HCT116 (cell line): ENCODE measurements around the gene CENPP. TPM values are rescaled to one million over a fixed set of nuclear protein-coding genes. Genes with fewer than 3 reads are reported as not detected.

ENCODE experiments used
- ATAC-seq: fragments of 200-7000 bp; cut with Tn5 transposase; 2 replicates; pipeline ENCODE4 v1.9.1; 2020; ENCODE audit warnings: mild to moderate bottlenecking, moderate library complexity
- BruUV-seq: library from RNA; stranded (reverse); fragments of 400-500 nt; replicated peaks from 2 replicates; lab custom pipeline; 2021; lab: Mats Ljungman, UMichigan
- CTCF ChIA-PET: fragments of 300-600 bp; sonication (Branson Sonifier 250); formaldehyde crosslinking; loops from one replicate; lab custom pipeline; 2021; ENCODE audit warnings: antibody characterized with exemption; lab: Charles Lee
- POLR2A ChIA-PET: fragments of 300-600, 350-600 bp; sonication (Branson Sonifier 250); formaldehyde crosslinking; loops from one replicate; lab custom pipeline; 2021; ENCODE audit warnings: antibody characterized with exemption; lab: Charles Lee
- RAD21 ChIA-PET, 2 experiments: fragments of 300-600 bp; sonication (Branson Sonifier 250); formaldehyde crosslinking; loops; one replicate each; lab custom pipeline; 2023; ENCODE audit warnings: low total read pairs in 2 of 2; ENCODE audit not compliant: uncharacterized antibody in 2 of 2, unreplicated experiment in 2 of 2, low non-redundant PET in 1 of 2; lab: Charles Lee
- DNase-seq: peaks from one replicate; pipeline ENCODE4 v3.0.0-alpha.2; 2010; ENCODE audit warnings: low read depth, low spot score
- H2AFZ ChIP-seq: fragments of 200-600 bp; shearing (Covaris generic), sonication (generic); 2 replicates; pipeline ENCODE4 v1.6.1; 2017; ENCODE audit warnings: low read depth, mixed run types, mixed read lengths, antibody characterized with exemption, low read length; ENCODE audit not compliant: poor library complexity, severe bottlenecking
- H3K27ac ChIP-seq: 2 replicates; pipeline ENCODE4 v1.5.1; 2012; ENCODE audit warnings: low read depth, low read length
- H3K27me3 ChIP-seq: fragments of 200-600 bp; sonication (generic); 2 replicates; pipeline ENCODE4 v1.6.1; 2016; ENCODE audit warnings: mixed run types, low read length, mixed read lengths; ENCODE audit not compliant: insufficient read depth
- H3K36me3 ChIP-seq, 2 experiments: fragments of 200-500 bp in 1 of 2; fragments of 200-600 bp in 1 of 2; sonication (Bioruptor generic) in 1 of 2; sonication (generic) in 1 of 2; 2 replicates each; pipeline versions ENCODE4 v1.5.1 to v1.6.1; 2014 to 2016; ENCODE audit warnings: low read length in 2 of 2, inconsistent platforms in 1 of 2, mixed read lengths in 1 of 2, mixed run types in 1 of 2; ENCODE audit not compliant: insufficient read depth in 2 of 2, control insufficient read depth in 1 of 2
- H3K4me1 ChIP-seq, 2 experiments: fragments of 200-600 bp in 1 of 2; sonication (generic) in 1 of 2; 2 replicates each; pipeline versions ENCODE4 v1.5.1 to v1.6.1; 2012 to 2017; ENCODE audit warnings: low read length in 2 of 2, inconsistent platforms in 1 of 2, mild to moderate bottlenecking in 1 of 2, mixed read lengths in 1 of 2, mixed run types in 1 of 2, moderate library complexity in 1 of 2; ENCODE audit not compliant: insufficient read depth in 2 of 2, control insufficient read depth in 1 of 2
- H3K4me2 ChIP-seq: fragments of 200-600 bp; sonication (generic); 2 replicates; pipeline ENCODE4 v1.6.1; 2017; ENCODE audit warnings: mixed run types, low read length, mixed read lengths
- H3K4me3 ChIP-seq, 2 experiments: fragments of 200-600 bp in 1 of 2; sonication (generic) in 1 of 2; replicated peaks in 1 of 2; 2 replicates each; pipeline ENCODE4 v1.5.1; 2011 to 2016; ENCODE audit warnings: low read length in 2 of 2, control low read depth in 1 of 2, low read depth in 1 of 2, mild to moderate bottlenecking in 1 of 2, mixed read lengths in 1 of 2, mixed run types in 1 of 2
- H3K79me2 ChIP-seq: fragments of 200-600 bp; sonication (generic); 2 replicates; pipeline ENCODE4 v1.6.1; 2017; ENCODE audit warnings: mild to moderate bottlenecking, mixed run types, low read length, moderate library complexity, mixed read lengths; ENCODE audit not compliant: insufficient read depth
- H3K9ac ChIP-seq: fragments of 200-600 bp; sonication (generic); 2 replicates; pipeline ENCODE4 v1.6.1; 2016; ENCODE audit warnings: low read length, mixed read lengths
- H3K9me2 ChIP-seq: fragments of 200-600 bp; sonication (generic), shearing (Covaris generic); 2 replicates; pipeline ENCODE4 v1.6.1; 2017; ENCODE audit warnings: mixed run types, mild to moderate bottlenecking, moderate library complexity; ENCODE audit not compliant: insufficient read depth
- H3K9me3 ChIP-seq, 2 experiments: fragments of 200-500 bp in 1 of 2; fragments of 200-600 bp in 1 of 2; sonication (Bioruptor generic) in 1 of 2; sonication (generic) in 1 of 2; 2 replicates each; pipeline ENCODE4 v1.6.1; 2014 to 2017; ENCODE audit warnings: low read length in 2 of 2, mixed read lengths in 2 of 2, inconsistent platforms in 1 of 2, low read depth in 1 of 2, mild to moderate bottlenecking in 1 of 2, mixed run types in 1 of 2, moderate library complexity in 1 of 2; ENCODE audit not compliant: control insufficient read depth in 1 of 2, insufficient read depth in 1 of 2
- H4K20me1 ChIP-seq: fragments of 200-600 bp; sonication (generic), shearing (Covaris generic); 2 replicates; pipeline ENCODE4 v1.6.1; 2017; ENCODE audit warnings: mixed run types, mild to moderate bottlenecking, moderate library complexity; ENCODE audit not compliant: insufficient read depth
- EZH2 ChIP-seq: fragments of 200-600 bp; sonication (generic); IDR thresholded peaks from 2 replicates; pipeline ENCODE4 v1.6.1; 2017; ENCODE audit warnings: antibody characterized with exemption, mixed run types
- FOSL1 ChIP-seq: IDR thresholded peaks from 2 replicates; pipeline ENCODE4 v1.6.1; 2012; ENCODE audit warnings: low read depth
- JUND ChIP-seq: IDR thresholded peaks from 2 replicates; pipeline ENCODE4 v1.6.1; 2012
- SIN3A ChIP-seq: IDR thresholded peaks from 2 replicates; pipeline ENCODE4 v1.6.1; 2012; ENCODE audit warnings: low read depth
- SRF ChIP-seq: IDR thresholded peaks from 2 replicates; pipeline ENCODE4 v1.6.1; 2012; ENCODE audit warnings: low read depth
- intact Hi-C: fragments of 100-400 bp; cut with micrococcal nuclease; formaldehyde crosslinking; loops from 2 replicates; pipeline ENCODE4 v1.10.0; 2022
- total RNA-seq: library from RNA; stranded (reverse); gene quantifications from one replicate; pipeline ENCODE4 v1.2.1, GENCODE V29; 2021; ENCODE audit not compliant: unreplicated experiment
- TF ChIP-seq, protein P1 (sequence below): IDR thresholded peaks from 2 replicates; pipeline ENCODE4 v1.6.1; 2012
- TF ChIP-seq, protein P2 (sequence below), 3 experiments: fragments of 200-600 bp in 1 of 3; sonication (generic) in 1 of 3; IDR thresholded peaks in 2 of 3; conservative IDR thresholded peaks in 1 of 3; 2 replicates each; pipeline ENCODE4 v1.5.1; 2012 to 2017; ENCODE audit warnings: low read depth in 2 of 3, low read length in 2 of 3, antibody characterized with exemption in 1 of 3, borderline replicate concordance in 1 of 3, control low read depth in 1 of 3, mild to moderate bottlenecking in 1 of 3, mixed read lengths in 1 of 3, mixed run types in 1 of 3, moderate library complexity in 1 of 3; ENCODE audit not compliant: insufficient read depth in 1 of 3
- TF ChIP-seq, protein P3 (sequence below): IDR thresholded peaks from 2 replicates; pipeline ENCODE4 v1.6.1; 2012; ENCODE audit warnings: low read depth

CENPP gene
- total RNA-seq, 1 experiment from 2014 or later: 7.0 TPM

DNA sequence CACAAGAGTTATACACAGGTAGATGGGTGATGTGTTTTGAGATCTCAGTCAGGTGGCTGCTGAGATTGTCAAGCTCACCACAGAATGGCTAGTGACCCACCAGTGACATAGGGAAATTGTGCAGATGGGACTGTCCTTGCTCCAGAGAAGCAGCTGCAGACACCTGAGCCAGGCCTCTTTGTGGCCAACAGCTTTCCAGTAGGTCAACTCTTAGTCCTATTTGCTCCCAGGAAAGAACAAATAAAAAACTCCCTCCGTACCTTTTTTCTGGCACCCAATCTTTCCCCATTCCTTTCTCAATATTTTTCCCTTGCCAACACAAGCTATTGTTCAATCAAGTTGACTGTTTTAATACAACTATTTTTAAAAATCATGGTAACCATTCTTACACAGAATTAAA is 46.5 kb upstream of the CENPP start:
- Histone ChIP-seq H3K27me3 (no peaks in the 10 kb centered on the region), H3K4me3 (no peak overlapping the region), H3K9ac (no peak overlapping the region), H3K27ac (no peak overlapping the region), H3K36me3 (peaks cover 70 to 72% of the 10 kb centered on the region in 2 experiments)
- POLR2A ChIA-PET: no interaction called here
- TF ChIP-seq JUND (no peak), EZH2 (no peak), SIN3A (no peak), SRF (no peak), FOSL1 (no peak)
- TF ChIP-seq, protein P1, sequence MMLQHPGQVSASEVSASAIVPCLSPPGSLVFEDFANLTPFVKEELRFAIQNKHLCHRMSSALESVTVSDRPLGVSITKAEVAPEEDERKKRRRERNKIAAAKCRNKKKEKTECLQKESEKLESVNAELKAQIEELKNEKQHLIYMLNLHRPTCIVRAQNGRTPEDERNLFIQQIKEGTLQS: no peak
- TF ChIP-seq, protein P2, sequence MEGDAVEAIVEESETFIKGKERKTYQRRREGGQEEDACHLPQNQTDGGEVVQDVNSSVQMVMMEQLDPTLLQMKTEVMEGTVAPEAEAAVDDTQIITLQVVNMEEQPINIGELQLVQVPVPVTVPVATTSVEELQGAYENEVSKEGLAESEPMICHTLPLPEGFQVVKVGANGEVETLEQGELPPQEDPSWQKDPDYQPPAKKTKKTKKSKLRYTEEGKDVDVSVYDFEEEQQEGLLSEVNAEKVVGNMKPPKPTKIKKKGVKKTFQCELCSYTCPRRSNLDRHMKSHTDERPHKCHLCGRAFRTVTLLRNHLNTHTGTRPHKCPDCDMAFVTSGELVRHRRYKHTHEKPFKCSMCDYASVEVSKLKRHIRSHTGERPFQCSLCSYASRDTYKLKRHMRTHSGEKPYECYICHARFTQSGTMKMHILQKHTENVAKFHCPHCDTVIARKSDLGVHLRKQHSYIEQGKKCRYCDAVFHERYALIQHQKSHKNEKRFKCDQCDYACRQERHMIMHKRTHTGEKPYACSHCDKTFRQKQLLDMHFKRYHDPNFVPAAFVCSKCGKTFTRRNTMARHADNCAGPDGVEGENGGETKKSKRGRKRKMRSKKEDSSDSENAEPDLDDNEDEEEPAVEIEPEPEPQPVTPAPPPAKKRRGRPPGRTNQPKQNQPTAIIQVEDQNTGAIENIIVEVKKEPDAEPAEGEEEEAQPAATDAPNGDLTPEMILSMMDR (IDR thresholded peaks at IDR 0.05 in 2 of 3, conservative IDR thresholded peaks at IDR 0.05 in 1 of 3; ENCODE audit: borderline replicate concordance in 1 of 3, insufficient read depth in 1 of 3, low read depth in 2 of 3, low read length in 2 of 3): no peak
- TF ChIP-seq, protein P3, sequence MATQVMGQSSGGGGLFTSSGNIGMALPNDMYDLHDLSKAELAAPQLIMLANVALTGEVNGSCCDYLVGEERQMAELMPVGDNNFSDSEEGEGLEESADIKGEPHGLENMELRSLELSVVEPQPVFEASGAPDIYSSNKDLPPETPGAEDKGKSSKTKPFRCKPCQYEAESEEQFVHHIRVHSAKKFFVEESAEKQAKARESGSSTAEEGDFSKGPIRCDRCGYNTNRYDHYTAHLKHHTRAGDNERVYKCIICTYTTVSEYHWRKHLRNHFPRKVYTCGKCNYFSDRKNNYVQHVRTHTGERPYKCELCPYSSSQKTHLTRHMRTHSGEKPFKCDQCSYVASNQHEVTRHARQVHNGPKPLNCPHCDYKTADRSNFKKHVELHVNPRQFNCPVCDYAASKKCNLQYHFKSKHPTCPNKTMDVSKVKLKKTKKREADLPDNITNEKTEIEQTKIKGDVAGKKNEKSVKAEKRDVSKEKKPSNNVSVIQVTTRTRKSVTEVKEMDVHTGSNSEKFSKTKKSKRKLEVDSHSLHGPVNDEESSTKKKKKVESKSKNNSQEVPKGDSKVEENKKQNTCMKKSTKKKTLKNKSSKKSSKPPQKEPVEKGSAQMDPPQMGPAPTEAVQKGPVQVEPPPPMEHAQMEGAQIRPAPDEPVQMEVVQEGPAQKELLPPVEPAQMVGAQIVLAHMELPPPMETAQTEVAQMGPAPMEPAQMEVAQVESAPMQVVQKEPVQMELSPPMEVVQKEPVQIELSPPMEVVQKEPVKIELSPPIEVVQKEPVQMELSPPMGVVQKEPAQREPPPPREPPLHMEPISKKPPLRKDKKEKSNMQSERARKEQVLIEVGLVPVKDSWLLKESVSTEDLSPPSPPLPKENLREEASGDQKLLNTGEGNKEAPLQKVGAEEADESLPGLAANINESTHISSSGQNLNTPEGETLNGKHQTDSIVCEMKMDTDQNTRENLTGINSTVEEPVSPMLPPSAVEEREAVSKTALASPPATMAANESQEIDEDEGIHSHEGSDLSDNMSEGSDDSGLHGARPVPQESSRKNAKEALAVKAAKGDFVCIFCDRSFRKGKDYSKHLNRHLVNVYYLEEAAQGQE: no peak
- TF ChIP-seq, all 23 proteins: peak for 0
- RAD21 ChIA-PET: no interaction called here
- Histone ChIP-seq H3K79me2 (peaks cover 93% of the 10 kb centered on the region), H3K4me1 (no peaks in the 10 kb centered on the region), H2AFZ (no peak overlapping the region), H3K9me2 (no peaks in the 10 kb centered on the region), H3K4me2 (no peak overlapping the region), H4K20me1 (peaks cover 8% of the 10 kb centered on the region; the same call in 1 of the 2 replicates), H3K9me3 (no peaks in the 10 kb centered on the region)
- DNase-seq (no peak), ATAC-seq (no peak)
- intact Hi-C loops: loop anchor here (5.0 kb wide), 1 partner anchor 37 kb away; no protein-coding TSS in a partner anchor
- CTCF ChIA-PET: interaction anchor here (0.7 to 1.2 kb wide), 2 partner anchors 139 to 141 kb away, joined by 3 read pairs; no protein-coding TSS in a partner anchor
- no TSS peak for BruUV-seq
